IMR-90 (cell line): ENCODE measurements around the gene SEPTIN10. TPM values are rescaled to one million over a fixed set of nuclear protein-coding genes. Genes with fewer than 3 reads are reported as not detected.

ENCODE experiments used
- ATAC-seq: fragments of 200-7000 bp; cut with Tn5 transposase; 2 replicates; pipeline ENCODE4 v1.9.1; 2020; ENCODE audit warnings: low read depth, mild to moderate bottlenecking, moderate library complexity
- BruUV-seq: library from RNA; stranded (reverse); fragments of 400-500 nt; replicated peaks from 2 replicates; lab custom pipeline; 2021; lab: Mats Ljungman, UMichigan
- CTCF ChIA-PET: fragments of 300-600 bp; formaldehyde crosslinking; extraction: SDS; loops from one replicate; lab custom pipeline; 2021; ENCODE audit warnings: antibody characterized with exemption; lab: Yijun Ruan, JAX
- POLR2A ChIA-PET: fragments of 300-600 bp; sonication (Branson Sonifier 250); formaldehyde crosslinking; loops from one replicate; lab custom pipeline; 2022; ENCODE audit warnings: antibody characterized with exemption; ENCODE audit not compliant: unreplicated experiment; lab: Charles Lee
- DNase-seq: peaks from one replicate; pipeline ENCODE4 v3.0.0; 2013
- H2AFZ ChIP-seq: replicated peaks from 2 replicates; pipeline ENCODE3; 2013; ENCODE audit warnings: low read length, mild to moderate bottlenecking; ENCODE audit not compliant: poor library complexity
- H2AK5ac ChIP-seq: 2 replicates; pipeline ENCODE4 v1.6.1; 2013; ENCODE audit warnings: low read depth, low read length, inconsistent platforms
- H2AK9ac ChIP-seq: replicated peaks from 2 replicates; pipeline ENCODE3; 2013; ENCODE audit warnings: mild to moderate bottlenecking, low read depth, low read length, moderate library complexity; ENCODE audit not compliant: poor library complexity
- H2BK120ac ChIP-seq: 2 replicates; pipeline ENCODE4 v1.6.1; 2013; ENCODE audit warnings: low read depth, low read length, inconsistent platforms
- H2BK15ac ChIP-seq: 3 replicates; pipeline ENCODE4 v1.6.1; 2013; ENCODE audit warnings: low read depth, low read length, inconsistent platforms
- H2BK20ac ChIP-seq: 2 replicates; pipeline ENCODE4 v1.6.1; 2013; ENCODE audit warnings: low read depth, mild to moderate bottlenecking, inconsistent platforms, low read length, moderate library complexity
- H2BK5ac ChIP-seq: 2 replicates; pipeline ENCODE4 v1.6.1; 2013; ENCODE audit warnings: mild to moderate bottlenecking, low read depth, low read length, inconsistent platforms; ENCODE audit not compliant: poor library complexity, severe bottlenecking
- H3K14ac ChIP-seq: replicated peaks from 2 replicates; pipeline ENCODE4 v1.6.1; 2013; ENCODE audit warnings: low read depth, low read length, inconsistent platforms
- H3K18ac ChIP-seq: 2 replicates; pipeline ENCODE4 v1.6.1; 2013; ENCODE audit warnings: low read depth, low read length, control low read depth
- H3K23ac ChIP-seq: 2 replicates; pipeline ENCODE4 v1.6.1; 2013; ENCODE audit warnings: low read depth, low read length, inconsistent platforms
- H3K27ac ChIP-seq: 2 replicates; pipeline ENCODE4 v1.5.1; 2013; ENCODE audit warnings: mild to moderate bottlenecking, control low read depth, low read length; ENCODE audit not compliant: insufficient read depth
- H3K27me3 ChIP-seq: 2 replicates; pipeline ENCODE4 v1.6.1; 2013; ENCODE audit warnings: low read length; ENCODE audit not compliant: control insufficient read depth, insufficient read depth
- H3K36me3 ChIP-seq: 2 replicates; pipeline ENCODE4 v1.6.1; 2013; ENCODE audit warnings: low read length, mixed read lengths; ENCODE audit not compliant: control insufficient read depth, insufficient read depth
- H3K4ac ChIP-seq: 2 replicates; pipeline ENCODE4 v1.6.1; 2013; ENCODE audit warnings: low read depth, low read length, inconsistent platforms
- H3K4me1 ChIP-seq: 2 replicates; pipeline ENCODE4 v1.6.1; 2013; ENCODE audit warnings: low read length, mixed read lengths; ENCODE audit not compliant: control insufficient read depth, insufficient read depth
- H3K4me2 ChIP-seq: 2 replicates; pipeline ENCODE4 v1.6.1; 2013; ENCODE audit warnings: low read depth, mild to moderate bottlenecking, control low read depth, low read length, moderate library complexity
- H3K4me3 ChIP-seq: 2 replicates; pipeline ENCODE4 v1.5.1; 2013; ENCODE audit warnings: low read depth, mild to moderate bottlenecking, control low read depth, low read length, moderate library complexity; ENCODE audit not compliant: insufficient read depth
- H3K56ac ChIP-seq: 2 replicates; pipeline ENCODE4 v1.6.1; 2013; ENCODE audit warnings: low read length, inconsistent platforms; ENCODE audit not compliant: insufficient read depth; ENCODE audit errors: extremely low read depth
- H3K79me1 ChIP-seq, 2 experiments: 2 replicates each; pipeline ENCODE4 v1.6.1; 2013; ENCODE audit warnings: low read length in 2 of 2, inconsistent platforms in 1 of 2, low read depth in 1 of 2
- H3K9ac ChIP-seq: 2 replicates; pipeline ENCODE4 v1.6.1; 2013; ENCODE audit warnings: low read depth, low read length, control low read depth
- H3K9me1 ChIP-seq: 2 replicates; pipeline ENCODE4 v1.6.1; 2013; ENCODE audit warnings: low read length, inconsistent platforms; ENCODE audit not compliant: insufficient read depth
- H3K9me3 ChIP-seq: 2 replicates; pipeline ENCODE4 v1.6.1; 2013; ENCODE audit warnings: low read length; ENCODE audit not compliant: control insufficient read depth, insufficient read depth
- H4K20me1 ChIP-seq: 2 replicates; pipeline ENCODE4 v1.6.1; 2013; ENCODE audit warnings: low read length, inconsistent platforms; ENCODE audit not compliant: insufficient read depth
- H4K5ac ChIP-seq: 2 replicates; pipeline ENCODE4 v1.6.1; 2013; ENCODE audit warnings: mild to moderate bottlenecking, low read depth, low read length, control low read depth
- H4K8ac ChIP-seq, 2 experiments: 2 replicates each; pipeline ENCODE4 v1.6.1; 2013; ENCODE audit warnings: low read depth in 2 of 2, low read length in 2 of 2, control low read depth in 1 of 2, inconsistent platforms in 1 of 2
- H4K91ac ChIP-seq: 2 replicates; pipeline ENCODE4 v1.6.1; 2013; ENCODE audit warnings: low read depth, low read length, inconsistent platforms; ENCODE audit not compliant: insufficient read depth
- BHLHE40 ChIP-seq: fragments of 150-350 bp; IDR thresholded peaks from 2 replicates; pipeline ENCODE4 v1.6.1; 2016; ENCODE audit warnings: mild to moderate bottlenecking, low read depth, low read length
- CEBPB ChIP-seq: IDR thresholded peaks from 2 replicates; pipeline ENCODE4 v1.6.1; 2012; ENCODE audit warnings: low read depth, low read length, improper control_type of control experiment
- CHD1 ChIP-seq: IDR thresholded peaks from 2 replicates; pipeline ENCODE4 v1.6.1; 2012; ENCODE audit warnings: low read depth, low read length, improper control_type of control experiment
- CTCF ChIP-seq: conservative IDR thresholded peaks from 2 replicates; pipeline ENCODE4 v1.5.1; 2012; ENCODE audit warnings: mild to moderate bottlenecking, low read depth, low read length, improper control_type of control experiment
- ELK1 ChIP-seq: fragments of 150-350 bp; IDR thresholded peaks from 2 replicates; pipeline ENCODE4 v1.6.1; 2016; ENCODE audit warnings: low read depth, mild to moderate bottlenecking, low read length, moderate library complexity, borderline replicate concordance
- FOS ChIP-seq: fragments of 150-350 bp; IDR thresholded peaks from 2 replicates; pipeline ENCODE4 v1.6.1; 2016; ENCODE audit warnings: low read depth, low read length
- MAFK ChIP-seq: IDR thresholded peaks from 2 replicates; pipeline ENCODE4 v1.6.1; 2012; ENCODE audit warnings: low read depth, low read length, improper control_type of control experiment
- MAZ ChIP-seq: IDR thresholded peaks from 2 replicates; pipeline ENCODE4 v1.6.1; 2012; ENCODE audit warnings: low read depth, mild to moderate bottlenecking, low read length, improper control_type of control experiment, moderate library complexity, borderline replicate concordance
- MXI1 ChIP-seq: IDR thresholded peaks from 2 replicates; pipeline ENCODE4 v1.6.1; 2012; ENCODE audit warnings: low read depth, mild to moderate bottlenecking, low read length, moderate library complexity, borderline replicate concordance
- NFE2L2 ChIP-seq: fragments of 150-350 bp; IDR thresholded peaks from 2 replicates; pipeline ENCODE4 v1.6.1; 2016; ENCODE audit warnings: low read depth, mild to moderate bottlenecking, low read length
- POLR2A ChIP-seq: IDR thresholded peaks from 2 replicates; pipeline ENCODE4 v1.6.1; 2012; ENCODE audit warnings: mild to moderate bottlenecking, low read depth, low read length
- RAD21 ChIP-seq: IDR thresholded peaks from 2 replicates; pipeline ENCODE4 v1.6.1; 2012; ENCODE audit warnings: low read length, improper control_type of control experiment
- RCOR1 ChIP-seq: IDR thresholded peaks from 2 replicates; pipeline ENCODE4 v1.6.1; 2012; ENCODE audit warnings: mild to moderate bottlenecking, low read length, improper control_type of control experiment; ENCODE audit not compliant: insufficient replicate concordance
- RFX5 ChIP-seq: IDR thresholded peaks from 2 replicates; pipeline ENCODE4 v1.8.0; 2012; ENCODE audit warnings: low read depth, mild to moderate bottlenecking, low read length, moderate library complexity
- SMC3 ChIP-seq: fragments of 150-350 bp; IDR thresholded peaks from 2 replicates; pipeline ENCODE4 v1.6.1; 2016; ENCODE audit warnings: low read depth, mild to moderate bottlenecking, antibody characterized with exemption, low read length, moderate library complexity
- USF2 ChIP-seq: fragments of 150-350 bp; IDR thresholded peaks from 2 replicates; pipeline ENCODE4 v1.6.1; 2017; ENCODE audit warnings: mild to moderate bottlenecking, antibody characterized with exemption, low read length, low read depth
- WGBS, 2 experiments: methylation state at CpG; one replicate each; pipeline versions ENCODE4 v1.1.5 to v1.1.7; 2013; ENCODE audit warnings: missing lambda C conversion rate in 2 of 2; ENCODE audit not compliant: insufficient read length in 1 of 2; ENCODE audit errors: extremely low coverage in 2 of 2; 5-methylcytosine and 5-hydroxymethylcytosine counted together
- dilution Hi-C: fragments of 300-500 bp; cut with HindIII; formaldehyde crosslinking; loops from one replicate; pipeline ENCODE4 v1.14.3; 2018; ENCODE audit warnings: low sequenced_read_pairs; ENCODE audit not compliant: unreplicated experiment
- in situ Hi-C: fragments of 300-500 bp; cut with MboI; formaldehyde crosslinking; loops from 3 replicates; pipeline ENCODE4 v1.14.3; 2019; ENCODE audit warnings: low sequenced_read_pairs, inconsistent platforms, mixed read lengths
- intact Hi-C: fragments of 100-400 bp; cut with micrococcal nuclease; formaldehyde crosslinking; loops from 2 replicates; pipeline ENCODE4 v1.10.0; 2022
- polyA plus RNA-seq, 3 experiments: library from polyadenylated mRNA; depleted of rRNA; stranded (reverse); fragments of >200 nt; gene quantifications; 2 replicates each; pipeline ENCODE4 v1.2.3, GENCODE V29; 2012; ENCODE audit warnings: low replicate concordance in 1 of 3
- total RNA-seq: library from RNA; depleted of rRNA; stranded (reverse); fragments of >200 nt; gene quantifications from 2 replicates; pipeline ENCODE4 v1.2.3, GENCODE V29; 2012

The SEPTIN10 gene
- total and polyA plus RNA-seq, 2 of the 4 experiments (the other 2 are of a cell fraction): 55.4 to 82.6 TPM

GRCh38 chr2:109655287-109655686 is 41.5 kb upstream of the SEPTIN10 start:
- Histone ChIP-seq H2BK20ac (no peak overlapping the region), H3K27ac (no peak overlapping the region), H2AK9ac (no peak overlapping the region), H3K9me1 (no peaks in the 10 kb centered on the region), H3K4me1 (no peaks in the 10 kb centered on the region), H3K27me3 (peaks cover 30% of the 10 kb centered on the region), H4K91ac (no peak overlapping the region), H4K8ac (no peak overlapping the region), H3K4me2 (no peak overlapping the region), H3K79me1 (no peaks in the 10 kb centered on the region), H2BK15ac (no peak overlapping the region), H3K23ac (no peak overlapping the region), H2BK120ac (no peak overlapping the region), H3K4me3 (no peak overlapping the region), H3K4ac (no peak overlapping the region), H3K56ac (no peak overlapping the region), H3K9me3 (no peaks in the 10 kb centered on the region), H2BK5ac (no peak overlapping the region), H3K18ac (no peak overlapping the region), H4K5ac (no peak overlapping the region), H2AFZ (no peak overlapping the region), H4K20me1 (no peaks in the 10 kb centered on the region), H2AK5ac (no peak overlapping the region), H3K9ac (no peak overlapping the region), H3K14ac (no peak overlapping the region), H3K36me3 (no peaks in the 10 kb centered on the region)
- ChIA-PET POLR2A (no interaction called here), CTCF (no interaction called here)
- intact Hi-C loops: no loop called here
- DNase-seq: no peak
- BruUV-seq: no TSS peak
- TF ChIP-seq CHD1 (no peak), SMC3 (no peak), CEBPB (no peak), BHLHE40 (no peak), ELK1 (no peak), MXI1 (no peak), NFE2L2 (no peak), RCOR1 (no peak), MAZ (no peak), USF2 (no peak), FOS (no peak), RFX5 (no peak), RAD21 (no peak), CTCF (no peak), MAFK (no peak), POLR2A (no peak)
- in situ Hi-C loops: no loop called here
- dilution Hi-C loops: no loop called here
- WGBS, 2 experiments: 100% methylated on average over 1 of the region's 3 CpGs; no CpG with 5 or more reads in 1 of the 2 experiments
- ATAC-seq: no peak
